ENCODE results near the gene PANK1.
"Not testable (repeated sequence)": the region's sequence is repeated elsewhere in the genome, so short reads cannot be mapped to it uniquely, and the experiment has no call there.

PANK1 gene

DNA sequence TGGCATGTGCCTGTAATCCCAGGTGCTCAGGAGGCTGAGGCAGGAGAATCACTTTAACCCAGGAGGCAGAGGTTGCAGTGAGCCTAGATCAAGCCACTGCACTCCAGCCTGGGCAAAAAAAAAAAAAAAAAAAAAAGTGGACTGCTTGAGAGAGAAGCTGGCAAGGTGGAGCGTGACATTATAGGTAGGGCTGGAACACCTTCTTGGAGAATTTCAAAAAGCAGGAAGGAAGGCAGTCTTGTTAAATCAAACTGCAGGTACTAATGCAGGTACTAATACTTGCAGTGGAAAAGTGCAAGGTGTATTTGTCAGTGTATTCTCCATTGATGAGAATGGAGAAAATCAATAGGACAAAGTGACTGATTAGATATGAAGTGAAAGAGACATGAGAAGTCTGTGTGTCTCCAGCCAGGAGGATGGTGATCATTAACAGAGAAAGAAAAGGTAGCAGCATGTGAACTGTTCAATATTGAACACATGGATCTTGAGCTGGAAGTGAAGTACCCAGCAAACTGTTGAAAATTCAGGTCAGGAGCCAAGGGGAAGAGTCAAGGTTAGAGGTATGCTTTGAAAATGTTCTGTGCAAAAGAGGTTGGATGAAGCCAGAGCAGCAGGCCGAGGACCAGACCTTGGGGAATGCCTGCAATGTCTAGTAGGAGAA is 97.1 kb downstream of the PANK1 start:
- intact Hi-C loops (cut with DNase I) = no loop called here
- no peak for DNase-seq

DNA sequence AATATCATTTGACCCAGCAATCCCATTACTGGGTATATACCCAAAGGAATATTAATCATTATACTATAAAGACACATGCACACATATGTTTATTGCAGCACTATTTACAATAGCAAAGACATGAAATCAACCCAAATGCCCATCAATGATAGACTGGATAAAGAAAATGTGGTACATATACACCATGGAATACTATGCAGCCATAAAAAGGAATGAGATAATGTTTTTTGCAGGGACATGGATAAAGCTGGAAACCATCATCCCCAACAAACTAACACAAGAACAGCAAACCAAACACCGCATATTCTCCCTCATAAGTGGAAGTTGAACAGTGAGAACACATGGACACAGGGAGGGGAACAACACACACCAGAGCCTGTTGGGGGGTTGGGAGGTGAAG is 98.4 kb downstream of the PANK1 start:
- DNase-seq; intact Hi-C loops (cut with DNase I): not testable (repeated sequence)

DNA sequence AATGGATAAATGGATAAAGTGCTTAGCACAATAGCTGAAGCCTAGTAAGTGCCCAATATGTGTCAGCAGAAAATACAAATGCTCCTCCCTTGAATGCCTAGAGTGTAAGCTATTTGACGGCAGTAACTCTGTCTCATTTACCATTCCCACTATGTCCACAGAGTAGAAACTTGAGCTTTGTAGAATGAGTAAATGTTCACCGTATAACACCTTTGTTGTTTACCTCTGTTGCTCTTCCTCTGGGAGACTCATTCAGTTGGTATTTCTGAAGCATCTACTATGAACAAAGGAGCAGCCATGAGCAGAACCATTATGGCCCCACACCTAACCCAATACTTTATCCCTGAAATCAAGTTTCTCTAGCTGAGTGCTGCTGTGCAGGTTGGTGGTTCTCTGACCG is 101.2 kb downstream of the PANK1 start:
- intact Hi-C loops (cut with DNase I) = no loop called here
- no peak for DNase-seq

GRCh38 chr10:89540420-89540949 is 104.6 kb downstream of the PANK1 start:
- no peak for DNase-seq
- intact Hi-C loops (cut with DNase I) = no loop called here

GRCh38 chr10:89537364-89537763 is 107.7 kb downstream of the PANK1 start:
- intact Hi-C loops (cut with DNase I) = no loop called here
- DNase-seq = no peak

GRCh38 chr10:89536013-89536354 is 109.1 kb downstream of the PANK1 start:
- peak in 1 of 10 donors; percentile 59 for DNase-seq
- intact Hi-C loops (cut with DNase I) = no loop called here

DNA sequence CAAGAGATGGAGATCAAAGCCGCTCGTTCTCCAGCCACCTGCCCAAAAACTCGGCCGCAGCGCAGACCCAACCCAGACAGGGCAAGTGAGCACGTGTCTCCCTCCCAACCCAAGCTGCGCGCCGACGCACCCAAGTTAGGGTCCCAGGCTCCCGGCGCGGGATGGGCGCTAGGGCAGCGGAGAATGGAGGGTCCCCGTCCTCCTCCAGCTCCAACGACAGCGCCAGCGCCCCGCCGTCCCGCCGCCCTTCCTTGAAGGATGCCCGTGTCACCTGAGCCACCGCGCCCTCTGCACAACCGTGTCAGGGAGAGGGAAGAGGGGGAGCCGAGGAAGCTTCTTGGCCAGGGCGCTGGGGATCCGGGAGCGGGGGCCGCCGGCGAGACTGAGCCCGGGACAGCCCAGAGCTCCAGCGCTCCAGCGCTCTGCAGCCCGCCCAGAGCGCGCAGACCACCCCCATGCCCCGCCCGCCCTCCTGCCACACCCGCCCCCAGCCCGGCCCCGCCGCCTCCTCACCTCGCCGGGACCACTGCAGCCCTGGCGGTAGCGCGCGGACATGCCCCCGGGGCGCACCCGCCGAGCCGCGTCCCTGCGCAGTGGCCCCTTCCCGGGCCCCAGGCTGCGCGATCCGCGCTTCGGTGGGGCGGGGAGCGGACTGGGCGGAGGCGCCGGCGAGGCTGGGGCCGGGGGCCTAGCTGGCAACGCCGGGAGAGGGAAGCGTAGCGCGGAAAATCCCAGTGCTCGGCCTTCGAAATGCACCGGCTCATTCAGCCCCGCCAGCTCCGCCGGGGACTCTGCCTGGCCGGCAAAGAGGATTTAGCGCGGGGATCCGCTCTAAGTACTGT is 109.7 kb downstream of the PANK1 start, which contains the start of gene SLC16A12:
TSS of gene SLC16A12 (minus strand) at position 424 of the 842 bp plus-strand sequence. CDS start 73,016 bp downstream, outside the sequence.
- intact Hi-C loops (cut with DNase I) = no loop called here
- peak in 2 of 10 donors; percentile 63 to 73 for DNase-seq

DNA sequence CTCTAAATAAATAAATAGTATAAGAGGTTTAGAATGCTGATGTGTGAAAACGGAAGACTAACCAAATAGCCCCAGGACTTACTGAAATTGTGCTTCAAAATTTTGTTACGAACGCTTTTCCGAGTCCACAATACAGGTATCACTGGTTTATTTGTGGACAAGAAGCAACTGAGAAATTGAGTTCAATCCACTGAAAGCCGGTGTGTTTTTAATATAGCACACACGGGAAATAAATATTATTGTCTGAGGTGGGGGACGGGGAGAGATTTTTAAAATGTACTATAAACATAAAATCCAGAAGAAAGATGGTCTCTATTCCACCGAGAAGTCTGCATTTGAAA is 110.2 kb downstream of the PANK1 start:
- DNase-seq = no peak
- intact Hi-C loops (cut with DNase I) = no loop called here

Measured in posterior cingulate gyrus (tissue), 11 donors.